ENCODE measurements around the gene FBL. TPM values are rescaled to one million over a fixed set of nuclear protein-coding genes. Genes with fewer than 3 reads are reported as not detected.

Gene FBL
- total and polyA plus RNA-seq, 2 of the 8 experiments (the other 6 are each of a cell fraction or from before 2014, with no cell fraction given): 790 to 1,361 TPM

DNA sequence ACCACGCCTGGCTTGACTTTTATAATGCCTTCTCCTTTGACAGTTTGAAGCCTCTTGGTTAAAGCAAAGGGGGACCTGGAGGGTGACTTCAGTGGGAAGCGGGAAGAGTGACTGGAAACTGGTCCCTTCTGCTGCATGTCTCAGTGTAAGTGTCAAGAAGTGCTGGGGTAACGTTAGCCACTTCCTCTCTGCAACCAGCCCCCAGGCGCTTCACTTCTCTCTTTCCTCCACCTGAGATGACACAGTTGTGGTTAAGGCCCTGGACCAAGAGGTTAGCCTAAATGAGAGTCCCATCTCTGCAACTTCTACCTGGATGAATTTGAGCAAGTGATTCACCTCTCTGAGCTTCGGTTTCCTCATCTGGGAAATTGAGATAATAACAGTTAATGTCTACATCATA lies 51.2 kb downstream of the FBL start (continued):
- TF ChIP-seq, protein P1, sequence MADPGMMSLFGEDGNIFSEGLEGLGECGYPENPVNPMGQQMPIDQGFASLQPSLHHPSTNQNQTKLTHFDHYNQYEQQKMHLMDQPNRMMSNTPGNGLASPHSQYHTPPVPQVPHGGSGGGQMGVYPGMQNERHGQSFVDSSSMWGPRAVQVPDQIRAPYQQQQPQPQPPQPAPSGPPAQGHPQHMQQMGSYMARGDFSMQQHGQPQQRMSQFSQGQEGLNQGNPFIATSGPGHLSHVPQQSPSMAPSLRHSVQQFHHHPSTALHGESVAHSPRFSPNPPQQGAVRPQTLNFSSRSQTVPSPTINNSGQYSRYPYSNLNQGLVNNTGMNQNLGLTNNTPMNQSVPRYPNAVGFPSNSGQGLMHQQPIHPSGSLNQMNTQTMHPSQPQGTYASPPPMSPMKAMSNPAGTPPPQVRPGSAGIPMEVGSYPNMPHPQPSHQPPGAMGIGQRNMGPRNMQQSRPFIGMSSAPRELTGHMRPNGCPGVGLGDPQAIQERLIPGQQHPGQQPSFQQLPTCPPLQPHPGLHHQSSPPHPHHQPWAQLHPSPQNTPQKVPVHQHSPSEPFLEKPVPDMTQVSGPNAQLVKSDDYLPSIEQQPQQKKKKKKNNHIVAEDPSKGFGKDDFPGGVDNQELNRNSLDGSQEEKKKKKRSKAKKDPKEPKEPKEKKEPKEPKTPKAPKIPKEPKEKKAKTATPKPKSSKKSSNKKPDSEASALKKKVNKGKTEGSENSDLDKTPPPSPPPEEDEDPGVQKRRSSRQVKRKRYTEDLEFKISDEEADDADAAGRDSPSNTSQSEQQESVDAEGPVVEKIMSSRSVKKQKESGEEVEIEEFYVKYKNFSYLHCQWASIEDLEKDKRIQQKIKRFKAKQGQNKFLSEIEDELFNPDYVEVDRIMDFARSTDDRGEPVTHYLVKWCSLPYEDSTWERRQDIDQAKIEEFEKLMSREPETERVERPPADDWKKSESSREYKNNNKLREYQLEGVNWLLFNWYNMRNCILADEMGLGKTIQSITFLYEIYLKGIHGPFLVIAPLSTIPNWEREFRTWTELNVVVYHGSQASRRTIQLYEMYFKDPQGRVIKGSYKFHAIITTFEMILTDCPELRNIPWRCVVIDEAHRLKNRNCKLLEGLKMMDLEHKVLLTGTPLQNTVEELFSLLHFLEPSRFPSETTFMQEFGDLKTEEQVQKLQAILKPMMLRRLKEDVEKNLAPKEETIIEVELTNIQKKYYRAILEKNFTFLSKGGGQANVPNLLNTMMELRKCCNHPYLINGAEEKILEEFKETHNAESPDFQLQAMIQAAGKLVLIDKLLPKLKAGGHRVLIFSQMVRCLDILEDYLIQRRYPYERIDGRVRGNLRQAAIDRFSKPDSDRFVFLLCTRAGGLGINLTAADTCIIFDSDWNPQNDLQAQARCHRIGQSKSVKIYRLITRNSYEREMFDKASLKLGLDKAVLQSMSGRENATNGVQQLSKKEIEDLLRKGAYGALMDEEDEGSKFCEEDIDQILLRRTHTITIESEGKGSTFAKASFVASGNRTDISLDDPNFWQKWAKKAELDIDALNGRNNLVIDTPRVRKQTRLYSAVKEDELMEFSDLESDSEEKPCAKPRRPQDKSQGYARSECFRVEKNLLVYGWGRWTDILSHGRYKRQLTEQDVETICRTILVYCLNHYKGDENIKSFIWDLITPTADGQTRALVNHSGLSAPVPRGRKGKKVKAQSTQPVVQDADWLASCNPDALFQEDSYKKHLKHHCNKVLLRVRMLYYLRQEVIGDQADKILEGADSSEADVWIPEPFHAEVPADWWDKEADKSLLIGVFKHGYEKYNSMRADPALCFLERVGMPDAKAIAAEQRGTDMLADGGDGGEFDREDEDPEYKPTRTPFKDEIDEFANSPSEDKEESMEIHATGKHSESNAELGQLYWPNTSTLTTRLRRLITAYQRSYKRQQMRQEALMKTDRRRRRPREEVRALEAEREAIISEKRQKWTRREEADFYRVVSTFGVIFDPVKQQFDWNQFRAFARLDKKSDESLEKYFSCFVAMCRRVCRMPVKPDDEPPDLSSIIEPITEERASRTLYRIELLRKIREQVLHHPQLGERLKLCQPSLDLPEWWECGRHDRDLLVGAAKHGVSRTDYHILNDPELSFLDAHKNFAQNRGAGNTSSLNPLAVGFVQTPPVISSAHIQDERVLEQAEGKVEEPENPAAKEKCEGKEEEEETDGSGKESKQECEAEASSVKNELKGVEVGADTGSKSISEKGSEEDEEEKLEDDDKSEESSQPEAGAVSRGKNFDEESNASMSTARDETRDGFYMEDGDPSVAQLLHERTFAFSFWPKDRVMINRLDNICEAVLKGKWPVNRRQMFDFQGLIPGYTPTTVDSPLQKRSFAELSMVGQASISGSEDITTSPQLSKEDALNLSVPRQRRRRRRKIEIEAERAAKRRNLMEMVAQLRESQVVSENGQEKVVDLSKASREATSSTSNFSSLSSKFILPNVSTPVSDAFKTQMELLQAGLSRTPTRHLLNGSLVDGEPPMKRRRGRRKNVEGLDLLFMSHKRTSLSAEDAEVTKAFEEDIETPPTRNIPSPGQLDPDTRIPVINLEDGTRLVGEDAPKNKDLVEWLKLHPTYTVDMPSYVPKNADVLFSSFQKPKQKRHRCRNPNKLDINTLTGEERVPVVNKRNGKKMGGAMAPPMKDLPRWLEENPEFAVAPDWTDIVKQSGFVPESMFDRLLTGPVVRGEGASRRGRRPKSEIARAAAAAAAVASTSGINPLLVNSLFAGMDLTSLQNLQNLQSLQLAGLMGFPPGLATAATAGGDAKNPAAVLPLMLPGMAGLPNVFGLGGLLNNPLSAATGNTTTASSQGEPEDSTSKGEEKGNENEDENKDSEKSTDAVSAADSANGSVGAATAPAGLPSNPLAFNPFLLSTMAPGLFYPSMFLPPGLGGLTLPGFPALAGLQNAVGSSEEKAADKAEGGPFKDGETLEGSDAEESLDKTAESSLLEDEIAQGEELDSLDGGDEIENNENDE (IDR thresholded peaks at IDR 0.05; ENCODE audit: insufficient replicate concordance, low read length): no peak
- TF ChIP-seq SP2 (IDR thresholded peaks at IDR 0.05; ENCODE audit: low read length) (no peak), KDM5A (IDR thresholded peaks at IDR 0.05; ENCODE audit: low read length) (no peak), SP4 (IDR thresholded peaks at IDR 0.05; ENCODE audit: low read length) (no peak), CTCF (IDR thresholded peaks at IDR 0.05; ENCODE audit: control extremely low read depth in 1 of 3, insufficient read depth in 1 of 3, low read depth in 1 of 3, low read length in 3 of 3) (no peak), RFX5 (IDR thresholded peaks at IDR 0.05; ENCODE audit: borderline replicate concordance, low read depth, low read length) (no peak)
